Mesodermal cell (in vitro differentiated cells): ENCODE data around the gene GPR152. TPM values are rescaled to one million over a fixed set of nuclear protein-coding genes. Genes with fewer than 3 reads are reported as not detected.

Experiments
- H3K27ac ChIP-seq: 2 replicates; pipeline ENCODE4 v1.7.0; 2013; ENCODE audit warnings: mild to moderate bottlenecking, low read depth, low read length, moderate library complexity; ENCODE audit not compliant: severe bottlenecking
- H3K36me3 ChIP-seq: 2 replicates; pipeline ENCODE4 v1.7.1; 2013; ENCODE audit warnings: mild to moderate bottlenecking, low read length, moderate library complexity; ENCODE audit not compliant: control insufficient read depth, insufficient read depth
- H3K4me1 ChIP-seq: one replicate; pipeline ENCODE4 v1.7.1; 2013; ENCODE audit warnings: mild to moderate bottlenecking, low read length; ENCODE audit not compliant: insufficient read depth, control insufficient read depth, poor library complexity, severe bottlenecking
- H3K4me3 ChIP-seq: 2 replicates; pipeline ENCODE4 v1.7.0; 2013; ENCODE audit warnings: low read length, control low read depth, mild to moderate bottlenecking; ENCODE audit not compliant: insufficient read depth, poor library complexity, severe bottlenecking; ENCODE audit errors: extremely low read depth
- H3K9me3 ChIP-seq: 2 replicates; pipeline ENCODE4 v1.7.1; 2013; ENCODE audit warnings: mild to moderate bottlenecking, low read length, moderate library complexity; ENCODE audit not compliant: control insufficient read depth
- whole genome bisulfite sequencing, 2 experiments: methylation state at CpG; one replicate each; pipeline ENCODE4 v1.1.5; 2013; ENCODE audit warnings: missing lambda C conversion rate in 2 of 2; ENCODE audit not compliant: insufficient coverage in 2 of 2; 5-methylcytosine and 5-hydroxymethylcytosine counted together
- polyA plus RNA-seq, 2 experiments: library from polyadenylated mRNA; stranded (reverse); fragments of 50-300 nt; gene quantifications; one replicate each; pipeline ENCODE4 v1.2.3, GENCODE V29; 2013

GPR152 gene, protein sequence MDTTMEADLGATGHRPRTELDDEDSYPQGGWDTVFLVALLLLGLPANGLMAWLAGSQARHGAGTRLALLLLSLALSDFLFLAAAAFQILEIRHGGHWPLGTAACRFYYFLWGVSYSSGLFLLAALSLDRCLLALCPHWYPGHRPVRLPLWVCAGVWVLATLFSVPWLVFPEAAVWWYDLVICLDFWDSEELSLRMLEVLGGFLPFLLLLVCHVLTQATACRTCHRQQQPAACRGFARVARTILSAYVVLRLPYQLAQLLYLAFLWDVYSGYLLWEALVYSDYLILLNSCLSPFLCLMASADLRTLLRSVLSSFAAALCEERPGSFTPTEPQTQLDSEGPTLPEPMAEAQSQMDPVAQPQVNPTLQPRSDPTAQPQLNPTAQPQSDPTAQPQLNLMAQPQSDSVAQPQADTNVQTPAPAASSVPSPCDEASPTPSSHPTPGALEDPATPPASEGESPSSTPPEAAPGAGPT
- polyA plus RNA-seq (2013, experiment 1 of 2), result not detected
- not detected for polyA plus RNA-seq (2013, experiment 2 of 2)

DNA sequence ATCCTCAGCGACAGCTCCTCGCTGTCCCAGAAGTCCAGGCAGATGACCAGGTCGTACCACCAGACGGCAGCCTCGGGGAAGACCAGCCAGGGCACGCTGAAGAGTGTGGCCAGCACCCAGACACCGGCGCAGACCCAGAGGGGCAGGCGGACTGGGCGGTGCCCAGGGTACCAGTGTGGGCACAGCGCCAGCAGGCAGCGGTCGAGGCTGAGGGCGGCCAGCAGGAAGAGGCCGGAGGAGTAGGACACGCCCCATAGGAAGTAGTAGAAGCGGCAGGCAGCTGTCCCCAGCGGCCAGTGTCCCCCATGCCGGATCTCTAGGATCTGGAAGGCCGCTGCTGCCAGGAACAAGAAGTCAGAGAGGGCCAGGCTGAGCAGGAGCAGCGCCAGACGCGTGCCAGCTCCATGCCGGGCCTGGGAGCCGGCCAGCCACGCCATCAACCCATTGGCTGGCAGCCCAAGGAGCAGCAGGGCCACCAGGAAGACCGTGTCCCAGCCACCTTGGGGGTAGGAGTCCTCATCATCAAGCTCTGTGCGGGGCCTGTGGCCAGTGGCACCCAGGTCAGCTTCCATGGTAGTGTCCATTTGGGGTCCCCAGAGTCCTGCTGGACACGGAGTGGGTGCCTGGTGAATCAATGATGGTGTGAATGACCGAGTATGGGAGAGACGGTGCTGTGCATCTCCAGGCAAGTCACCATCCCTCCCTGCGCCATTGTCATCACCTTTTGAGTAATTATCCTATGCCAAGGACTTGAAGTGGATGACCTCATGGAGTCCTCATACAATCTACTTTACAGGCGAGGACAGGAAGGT lies at the start of gene GPR152:
TSS of gene GPR152 (minus strand) at position 589 of the 812 bp plus-strand sequence. CDS start at position 584, 5 bp downstream.
- Histone ChIP-seq H3K9me3 (no peaks in the 10 kb centered on the region), H3K27ac (no peak within 1 kb of the TSS), H3K4me1 (peaks cover 3% of the 10 kb centered on the region), H3K4me3 (no peak within 1 kb of the TSS), H3K36me3 (no peaks in the 10 kb centered on the region)
- WGBS, 2 experiments, result 95 to 96% methylated on average over 28 to 32 of the region's 33 CpGs

DNA sequence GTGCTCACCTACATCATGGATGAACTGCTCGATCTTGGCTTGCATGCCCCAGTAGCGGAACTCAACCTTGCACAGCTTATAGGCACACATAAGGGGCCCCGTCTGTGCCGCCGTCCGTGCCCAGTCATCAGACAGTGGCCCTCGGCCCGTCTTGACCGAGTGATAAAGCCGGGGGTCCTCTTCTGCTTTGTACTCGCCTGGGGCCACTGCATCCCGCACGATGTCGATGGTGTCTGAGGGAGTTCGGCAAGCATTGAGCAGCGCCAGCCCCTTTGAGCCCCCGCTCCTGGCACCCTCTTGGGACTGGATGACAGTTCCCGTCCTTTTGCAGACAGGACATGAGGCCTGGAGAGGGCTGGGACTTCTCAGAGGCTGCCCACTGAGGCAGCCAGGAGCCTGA lies 49.3 kb upstream of the GPR152 start:
- Histone ChIP-seq H3K4me3 (no peak overlapping the region), H3K36me3 (peaks cover 50% of the 10 kb centered on the region), H3K4me1 (peaks cover 20% of the 10 kb centered on the region), H3K27ac (no peak overlapping the region), H3K9me3 (no peaks in the 10 kb centered on the region)
- 97 to 98% methylated on average over 16 to 18 of the region's 18 CpGs for WGBS, 2 experiments

DNA sequence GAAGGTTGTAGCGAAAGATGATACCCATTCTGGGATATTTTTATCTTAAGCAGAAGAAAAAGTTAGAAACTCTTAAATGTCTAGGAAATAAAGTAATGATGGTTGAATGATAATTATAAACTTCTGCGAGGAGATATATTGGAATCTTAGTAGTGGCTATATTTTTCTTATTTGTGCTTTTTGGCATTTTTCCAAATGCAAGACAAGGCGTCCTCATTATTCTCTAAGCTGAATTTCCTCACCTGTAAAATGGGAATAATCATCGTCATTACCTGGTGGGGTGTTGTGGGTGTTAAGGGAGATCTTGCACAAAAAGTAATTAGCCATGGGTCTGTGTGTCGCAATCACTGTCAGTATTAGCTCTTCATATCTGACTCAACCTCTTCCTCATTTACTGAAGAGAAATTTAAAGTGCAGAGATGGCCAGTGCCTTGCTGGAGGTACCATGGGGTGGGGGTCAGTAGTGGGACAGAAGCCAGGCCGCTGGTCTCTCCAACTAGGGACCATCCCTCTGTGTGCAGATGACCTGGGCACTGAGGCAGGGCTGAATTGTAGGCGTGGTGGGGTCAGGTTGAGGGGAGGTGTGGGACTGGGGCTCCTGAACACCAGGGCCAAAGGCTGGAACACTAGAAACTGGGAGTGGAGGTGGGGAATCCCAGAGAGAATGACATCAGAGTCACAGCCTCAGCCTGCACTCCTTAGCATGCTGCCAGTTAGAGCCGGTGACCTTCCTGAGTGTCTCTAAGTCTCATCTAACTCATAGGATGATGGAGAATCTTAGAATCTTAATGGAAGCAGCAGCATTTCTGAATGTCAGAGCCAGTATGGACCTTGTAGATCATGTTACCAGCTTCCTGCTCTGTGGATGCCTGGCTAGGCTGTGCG lies 48.5 kb upstream of the GPR152 start:
- 89 to 98% methylated on average over 6 to 7 of the region's 9 CpGs for WGBS, 2 experiments
- Histone ChIP-seq H3K27ac (no peak overlapping the region), H3K4me3 (no peak overlapping the region), H3K36me3 (peaks cover 53% of the 10 kb centered on the region), H3K4me1 (peaks cover 14% of the 10 kb centered on the region), H3K9me3 (no peaks in the 10 kb centered on the region)

DNA sequence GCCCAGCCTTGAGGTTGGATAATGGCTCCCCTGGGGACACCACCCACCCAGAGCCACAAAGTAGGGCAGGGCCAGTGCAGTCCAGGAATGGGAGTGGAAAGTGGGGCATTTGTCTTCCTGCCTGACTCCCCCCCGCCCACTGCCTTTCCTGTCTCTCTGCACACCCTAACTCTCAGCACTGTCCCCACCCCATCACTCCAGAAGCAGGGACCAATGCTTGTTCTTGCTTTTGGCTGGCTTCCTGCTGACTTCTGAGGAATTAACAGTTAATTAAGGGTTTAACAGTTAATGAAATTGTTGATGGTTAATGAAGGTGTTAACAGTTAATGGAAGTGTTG lies 47.9 kb upstream of the GPR152 start:
- Histone ChIP-seq H3K4me3 (no peak overlapping the region), H3K4me1 (peaks cover 9% of the 10 kb centered on the region), H3K36me3 (peaks cover 59% of the 10 kb centered on the region), H3K27ac (no peak overlapping the region), H3K9me3 (no peaks in the 10 kb centered on the region)
- WGBS, 2 experiments, result no CpG with 5 or more reads among the region's 1 CpG

DNA sequence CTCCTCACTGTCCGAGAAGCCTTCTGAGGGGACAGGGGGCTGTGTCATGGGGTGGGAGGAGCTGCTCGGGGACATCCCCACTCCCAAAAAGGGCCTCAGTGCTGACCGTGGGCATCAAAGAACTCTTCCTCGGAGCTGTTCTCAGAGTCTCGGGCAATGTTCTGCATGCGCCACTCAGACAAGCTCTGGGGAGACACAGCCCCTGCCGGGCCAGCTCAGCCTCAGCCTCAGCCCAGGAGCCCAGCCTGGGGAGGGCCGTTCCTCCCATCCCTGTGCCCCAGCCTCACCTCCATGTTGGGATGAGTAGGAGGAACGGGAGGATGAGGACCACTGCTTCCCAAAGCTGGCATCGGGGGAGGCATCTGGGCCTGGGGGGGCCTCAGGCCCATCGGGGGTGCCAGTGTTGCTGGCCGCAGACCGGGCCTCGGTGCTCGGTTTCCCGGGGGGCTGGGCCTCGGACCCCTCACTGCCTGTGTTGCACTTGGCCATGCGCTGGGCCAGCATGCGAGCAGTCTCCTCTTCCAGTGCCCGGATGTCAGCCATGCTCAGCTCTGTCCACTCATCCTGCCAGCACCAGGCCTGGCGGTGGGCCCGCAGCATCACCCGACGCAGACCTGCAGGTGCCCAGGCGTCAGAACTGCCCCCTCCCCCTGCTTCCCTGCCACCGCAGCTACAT lies 47.4 kb upstream of the GPR152 start:
- H3K27ac ChIP-seq, result no peak overlapping the region
- H3K4me1 ChIP-seq, result peaks cover 7% of the 10 kb centered on the region
- 98 to 99% methylated on average over 20 to 21 of the region's 26 CpGs for WGBS, 2 experiments
- no peaks in the 10 kb centered on the region for H3K9me3 ChIP-seq
- peaks cover 64% of the 10 kb centered on the region for H3K36me3 ChIP-seq
- no peak overlapping the region for H3K4me3 ChIP-seq

DNA sequence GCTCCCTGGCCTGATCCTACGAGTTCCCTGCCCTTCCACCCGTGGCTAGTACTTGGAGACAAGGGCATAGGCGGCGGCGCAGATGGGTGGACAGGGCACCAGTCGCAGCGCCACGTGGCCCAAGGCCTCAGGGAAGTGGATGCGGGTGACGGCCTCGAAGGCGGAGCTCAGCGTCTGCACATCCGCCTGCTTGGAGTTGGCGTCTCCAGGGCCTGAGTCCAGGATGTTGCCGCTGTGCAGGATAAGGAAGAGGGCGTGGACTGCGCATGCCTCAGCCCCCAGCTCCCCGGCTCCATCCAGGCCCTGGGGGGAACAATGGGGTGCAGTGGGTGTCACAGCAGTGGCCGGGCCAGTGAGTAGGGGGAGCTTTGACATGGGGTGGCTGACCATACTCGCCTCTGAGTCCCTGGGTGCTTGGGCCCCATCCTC lies 46.0 kb upstream of the GPR152 start:
- Histone ChIP-seq H3K4me3 (no peak overlapping the region), H3K9me3 (no peaks in the 10 kb centered on the region), H3K4me1 (peaks cover 3% of the 10 kb centered on the region), H3K27ac (no peak overlapping the region), H3K36me3 (peaks cover 68% of the 10 kb centered on the region)
- WGBS, 2 experiments, result 92 to 94% methylated on average over 19 to 21 of the region's 21 CpGs

DNA sequence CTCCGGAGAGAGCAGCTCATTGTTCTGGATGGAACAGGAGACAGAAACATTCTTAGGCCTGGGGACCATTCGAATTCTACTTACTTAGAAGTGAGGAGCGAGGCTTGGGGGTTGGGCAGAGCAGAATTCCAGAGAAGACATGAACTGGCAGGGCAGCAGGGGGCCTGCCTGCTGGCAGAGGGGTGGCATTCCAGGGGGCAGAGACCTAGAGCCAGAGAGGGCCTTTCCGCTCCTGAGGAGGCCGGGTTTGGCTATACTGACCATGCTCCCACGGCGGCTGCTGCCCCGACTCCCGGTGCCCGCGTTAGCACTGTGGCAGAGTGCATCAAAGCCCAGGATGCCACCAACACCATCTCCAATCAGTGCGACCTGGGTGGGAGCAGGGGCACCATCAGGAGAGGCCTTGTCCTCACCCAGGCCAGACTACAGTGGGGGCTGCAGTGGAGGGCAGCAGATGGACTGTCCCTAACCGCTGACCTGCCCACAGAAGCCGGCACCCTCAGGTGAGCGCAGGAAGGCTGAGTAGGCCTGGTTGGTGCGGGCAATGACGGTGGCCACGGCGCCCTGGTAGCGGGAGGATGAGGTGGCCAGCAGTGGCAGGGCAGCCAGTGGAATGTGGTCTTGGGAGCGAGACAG lies 45.2 kb upstream of the GPR152 start:
- H3K27ac ChIP-seq, result no peak overlapping the region
- H3K4me3 ChIP-seq, result no peak overlapping the region
- H3K4me1 ChIP-seq, result no peaks in the 10 kb centered on the region
- H3K9me3 ChIP-seq, result no peaks in the 10 kb centered on the region
- H3K36me3 ChIP-seq, result peaks cover 73% of the 10 kb centered on the region
- WGBS, 2 experiments, result 92 to 96% methylated on average over 19 of the region's 21 CpGs

DNA sequence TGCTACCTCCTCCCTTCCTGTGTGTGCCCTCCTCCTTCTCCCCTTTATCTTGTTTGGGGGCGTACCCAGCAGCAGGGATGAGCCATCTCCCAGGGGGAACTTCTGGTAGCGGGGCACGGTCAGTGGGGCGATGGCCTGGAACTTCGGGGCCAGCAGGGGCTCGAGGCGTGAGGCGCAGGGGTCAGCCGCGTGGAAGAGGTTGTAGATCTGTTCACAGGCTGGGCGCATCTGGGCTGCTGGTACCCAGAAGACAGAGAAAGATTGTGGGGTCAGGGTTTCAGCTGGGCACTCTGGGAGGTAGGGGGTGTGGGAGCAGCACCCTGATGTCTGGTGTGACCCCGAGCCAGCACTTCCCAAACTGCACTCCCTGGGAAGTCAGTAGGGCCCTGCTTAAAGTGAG lies 43.6 kb upstream of the GPR152 start:
- 97 to 98% methylated on average over 7 to 12 of the region's 12 CpGs for WGBS, 2 experiments
- H3K36me3 ChIP-seq, result peaks cover 66% of the 10 kb centered on the region

DNA sequence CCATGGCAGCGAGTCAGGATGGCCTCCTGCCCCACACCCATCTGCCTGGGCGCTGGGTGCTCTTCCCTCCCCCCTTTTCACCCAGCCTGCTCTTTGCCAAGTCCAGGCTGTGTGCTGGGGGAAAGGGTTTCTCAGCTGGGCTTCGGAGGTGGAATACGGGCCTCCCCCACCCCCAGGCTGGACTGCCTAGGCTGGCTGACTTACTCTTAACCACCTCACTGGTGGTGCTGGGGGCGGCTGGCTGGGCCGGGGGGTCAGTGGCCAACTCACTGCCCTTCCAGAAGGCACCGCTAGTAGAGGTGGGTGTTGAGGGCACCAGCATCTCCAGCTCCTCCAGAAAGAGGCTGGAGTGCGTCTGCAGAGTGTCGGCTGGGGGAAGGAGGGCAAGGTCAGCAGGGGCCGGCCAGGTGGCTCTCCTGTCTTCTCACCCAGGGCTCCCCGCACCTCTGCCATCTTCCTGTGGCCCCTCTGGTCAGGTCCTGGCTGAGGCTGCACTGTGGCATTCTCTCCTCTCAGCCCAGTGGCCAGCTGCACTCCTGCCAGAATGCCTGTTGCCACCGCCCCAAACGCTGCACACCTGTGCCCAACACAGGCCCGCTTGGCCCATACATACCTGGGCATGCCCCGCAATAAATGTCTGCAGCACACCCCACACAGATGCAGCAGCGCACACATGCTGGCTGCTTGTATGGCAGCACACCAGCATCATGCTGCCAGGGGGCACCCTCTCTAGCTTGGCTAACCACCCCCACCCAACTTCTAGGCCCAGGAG lies 42.9 kb upstream of the GPR152 start:
- no peak overlapping the region for H3K4me3 ChIP-seq
- no peaks in the 10 kb centered on the region for H3K4me1 ChIP-seq
- WGBS, 2 experiments, result 97 to 98% methylated on average over 11 to 12 of the region's 16 CpGs
- H3K9me3 ChIP-seq, result no peaks in the 10 kb centered on the region
- no peak overlapping the region for H3K27ac ChIP-seq
- peaks cover 66% of the 10 kb centered on the region for H3K36me3 ChIP-seq

More for the DNA sequence above, 43.6 kb upstream of the GPR152 start:
- Histone ChIP-seq H3K4me3 (no peak overlapping the region), H3K27ac (no peak overlapping the region), H3K9me3 (no peaks in the 10 kb centered on the region), H3K4me1 (no peaks in the 10 kb centered on the region)
